Loucy (cell line): ENCODE measurements around the gene ASPHD2.

Experiments used
- H2AFZ ChIP-seq: fragments of 200-600 bp; sonication (generic); 2 replicates; pipeline ENCODE4 v1.6.0; 2016; ENCODE audit warnings: antibody characterized with exemption, mild to moderate bottlenecking, low read length, moderate library complexity
- H3F3A ChIP-seq: fragments of 200-600 bp; 2 replicates; pipeline ENCODE4 v1.6.0; 2016; ENCODE audit warnings: antibody characterized with exemption, low read depth, mild to moderate bottlenecking
- H3K27me3 ChIP-seq: fragments of 200-600 bp; sonication (generic); 2 replicates; pipeline ENCODE4 v1.6.1; 2014; ENCODE audit warnings: low read length, mild to moderate bottlenecking; ENCODE audit not compliant: insufficient read depth, poor library complexity, severe bottlenecking
- H3K36me3 ChIP-seq: fragments of 200-600 bp; sonication (generic); 2 replicates; pipeline ENCODE4 v1.6.1; 2016; ENCODE audit warnings: low read length; ENCODE audit not compliant: insufficient read depth
- H3K4me1 ChIP-seq: fragments of 200-600 bp; sonication (generic); 2 replicates; pipeline ENCODE4 v1.5.1; 2014; ENCODE audit warnings: low read length, mild to moderate bottlenecking; ENCODE audit not compliant: insufficient read depth, poor library complexity, severe bottlenecking
- H3K4me2 ChIP-seq: fragments of 200-600 bp; sonication (generic); 2 replicates; pipeline ENCODE4 v1.6.0; 2014; ENCODE audit warnings: antibody characterized with exemption, low read length, low read depth, mild to moderate bottlenecking; ENCODE audit not compliant: poor library complexity, severe bottlenecking
- H3K4me3 ChIP-seq: fragments of 200-600 bp; sonication (generic); 2 replicates; pipeline ENCODE4 v1.5.1; 2014; ENCODE audit warnings: low read length, mild to moderate bottlenecking, mixed read lengths; ENCODE audit not compliant: poor library complexity, severe bottlenecking
- H3K79me2 ChIP-seq: fragments of 200-600 bp; sonication (generic); 2 replicates; pipeline ENCODE4 v1.6.1; 2014; ENCODE audit warnings: low read length; ENCODE audit not compliant: insufficient read depth
- H3K9ac ChIP-seq: fragments of 200-600 bp; sonication (generic); 2 replicates; pipeline ENCODE4 v1.6.0; 2014; ENCODE audit warnings: mild to moderate bottlenecking, low read depth, low read length, moderate library complexity; ENCODE audit not compliant: poor library complexity, severe bottlenecking
- H3K9me2 ChIP-seq: fragments of 200-600 bp; sonication (generic); replicated peaks from 2 replicates; pipeline ENCODE4 v1.6.1; 2016; ENCODE audit warnings: low read depth, low read length, mixed read lengths
- H3K9me3 ChIP-seq: fragments of 200-600 bp; sonication (generic); 2 replicates; pipeline ENCODE4 v1.6.1; 2014; ENCODE audit warnings: mild to moderate bottlenecking, antibody characterized with exemption, low read length, low read depth; ENCODE audit not compliant: insufficient read depth
- H4K20me1 ChIP-seq: fragments of 200-600 bp; sonication (generic); 2 replicates; pipeline ENCODE4 v1.6.0; 2014; ENCODE audit warnings: antibody characterized with exemption, low read length, mild to moderate bottlenecking; ENCODE audit not compliant: insufficient read depth, poor library complexity, severe bottlenecking
- CTCF ChIP-seq: fragments of 200-600 bp; sonication (generic); conservative IDR thresholded peaks from 2 replicates; pipeline ENCODE4 v1.5.1; 2014; ENCODE audit warnings: mild to moderate bottlenecking, antibody characterized with exemption, low read length
- EZH2phosphoT487 ChIP-seq: fragments of 200-600 bp; IDR thresholded peaks from 2 replicates; pipeline ENCODE4 v1.6.1; 2018; ENCODE audit warnings: antibody characterized with exemption, mild to moderate bottlenecking, moderate library complexity, borderline replicate concordance

ASPHD2 gene

GRCh38 chr22:26479043-26479791 is 50.2 kb downstream of the ASPHD2 start:
- Histone ChIP-seq H3K4me1 (peaks cover 68% of the 10 kb centered on the region), H3F3A (no peaks in the 10 kb centered on the region), H3K9ac (peak overlapping the region; percentile 96), H3K4me2 (peak overlapping the region; percentile 82), H3K27me3 (no peaks in the 10 kb centered on the region), H2AFZ (peak overlapping the region; percentile 49), H3K9me3 (no peaks in the 10 kb centered on the region), H3K4me3 (peak overlapping the region; percentile 97), H3K9me2 (no peaks in the 10 kb centered on the region), H3K79me2 (peaks cover 93% of the 10 kb centered on the region), H3K36me3 (no peaks in the 10 kb centered on the region), H4K20me1 (no peaks in the 10 kb centered on the region)
- peak; percentile 47 for TF ChIP-seq CTCF
- TF ChIP-seq EZH2phosphoT487 = no peak

- peak overlapping the region; percentile 97 for H3K4me3 ChIP-seq
- H3K9me2 ChIP-seq = no peaks in the 10 kb centered on the region
- H3K79me2 ChIP-seq = peaks cover 93% of the 10 kb centered on the region
- H3K36me3 ChIP-seq = no peaks in the 10 kb centered on the region
- H2AFZ ChIP-seq = peak overlapping the region; percentile 49
- H3K9ac ChIP-seq = peak overlapping the region; percentile 96
- peak overlapping the region; percentile 82 for H3K4me2 ChIP-seq
- peaks cover 67% of the 10 kb centered on the region for H3K4me1 ChIP-seq
- no peaks in the 10 kb centered on the region for H3K27me3 ChIP-seq
- TF ChIP-seq EZH2phosphoT487 (no peak), CTCF (no peak)
- H3K9me3 ChIP-seq = no peaks in the 10 kb centered on the region
- no peaks in the 10 kb centered on the region for H4K20me1 ChIP-seq
- H3F3A ChIP-seq = no peaks in the 10 kb centered on the region
Measured at GRCh38 chr22:26479792-26480610, 50.9 kb downstream of the ASPHD2 start.

- Histone ChIP-seq H2AFZ (no peak overlapping the region), H3K4me3 (peak overlapping the region; percentile 97), H3K9ac (peak overlapping the region; percentile 96), H4K20me1 (no peaks in the 10 kb centered on the region), H3K27me3 (no peaks in the 10 kb centered on the region), H3K9me2 (no peaks in the 10 kb centered on the region), H3K79me2 (peaks cover 96% of the 10 kb centered on the region), H3F3A (no peaks in the 10 kb centered on the region), H3K36me3 (no peaks in the 10 kb centered on the region), H3K4me2 (peak overlapping the region; percentile 82), H3K9me3 (no peaks in the 10 kb centered on the region), H3K4me1 (peaks cover 71% of the 10 kb centered on the region)
- TF ChIP-seq EZH2phosphoT487 (no peak), CTCF (no peak)
Measured at GRCh38 chr22:26480611-26480932, 51.5 kb downstream of the ASPHD2 start.
